Memory B cell (primary cell): ENCODE data around the gene ZNF774.
A peak's percentile ranks its signal among the peaks of the same experiment; 100 is the strongest.
"Not testable (repeated sequence)": the region's sequence is repeated elsewhere in the genome, so short reads cannot be mapped to it uniquely, and the experiment has no call there.

Experiments used
- ATAC-seq: fragments of 150-1000 bp; cut with Tn5 transposase; 2 replicates; pipeline ENCODE4 v1.10.0; 2021; ENCODE audit warnings: low read depth, mild to moderate bottlenecking, moderate library complexity
- DNase-seq, 2 donors: peaks; one replicate each; pipeline ENCODE4 v3.0.0; 2022; ENCODE audit warnings: low spot score in 2 of 2
- H3K27ac Mint-ChIP-seq: one replicate; pipeline ENCODE4 v1.8.0; 2022; ENCODE audit warnings: mild to moderate bottlenecking, moderate library complexity, mixed read lengths
- H3K27me3 Mint-ChIP-seq: one replicate; pipeline ENCODE4 v1.8.0; 2022; ENCODE audit warnings: mixed read lengths
- H3K36me3 Mint-ChIP-seq: one replicate; pipeline ENCODE4 v1.8.0; 2022; ENCODE audit warnings: mild to moderate bottlenecking, mixed read lengths
- H3K4me1 Mint-ChIP-seq: one replicate; pipeline ENCODE4 v1.8.0; 2022; ENCODE audit warnings: mixed read lengths
- H3K4me3 Mint-ChIP-seq: one replicate; pipeline ENCODE4 v1.8.0; 2022; ENCODE audit warnings: mild to moderate bottlenecking, moderate library complexity, mixed read lengths
- H3K9me3 Mint-ChIP-seq: one replicate; pipeline ENCODE4 v1.8.0; 2022; ENCODE audit warnings: mixed read lengths

ZNF774 gene

GRCh38 chr15:90352107-90352893 is at the start of gene ZNF774:
ZNF774 (plus strand) TSS chr15:90352284; CDS start chr15:90354661, 2,377 bp downstream.
- Mint-ChIP-seq H3K27ac (peak within 1 kb of the TSS; percentile 65), H3K36me3 (no peaks in the 10 kb centered on the region), H3K27me3 (no peaks in the 10 kb centered on the region), H3K4me1 (peaks cover 4% of the 10 kb centered on the region), H3K9me3 (no peaks in the 10 kb centered on the region), H3K4me3 (peak within 1 kb of the TSS; percentile 89)
- peak; percentile 89 to 97 for DNase-seq
- ATAC-seq: peak; percentile 98

- ATAC-seq, DNase-seq, H3K4me3 Mint-ChIP-seq, H3K9me3 Mint-ChIP-seq, H3K27ac Mint-ChIP-seq, H3K36me3 Mint-ChIP-seq, H3K27me3 Mint-ChIP-seq: not testable (repeated sequence)
- peaks cover 13% of the 10 kb centered on the region for H3K4me1 Mint-ChIP-seq
Measured at GRCh38 chr15:90305355-90305754, 46.7 kb upstream of the ZNF774 start.

- Mint-ChIP-seq H3K4me1 (peaks cover 13% of the 10 kb centered on the region), H3K9me3 (no peaks in the 10 kb centered on the region), H3K27me3 (no peaks in the 10 kb centered on the region), H3K27ac (peak overlapping the region; percentile 13), H3K4me3 (peak overlapping the region; percentile 42), H3K36me3 (no peaks in the 10 kb centered on the region)
- ATAC-seq (no peak), DNase-seq (no peak)
Measured at GRCh38 chr15:90305932-90306331, 46.2 kb upstream of the ZNF774 start.

- H3K4me3 Mint-ChIP-seq: no peak overlapping the region
- DNase-seq (no peak), ATAC-seq (peak; percentile 85)
- no peaks in the 10 kb centered on the region for H3K27me3 Mint-ChIP-seq
- peak overlapping the region; percentile 13 for H3K27ac Mint-ChIP-seq
- peaks cover 9% of the 10 kb centered on the region for H3K4me1 Mint-ChIP-seq
- H3K9me3 Mint-ChIP-seq: no peaks in the 10 kb centered on the region
- H3K36me3 Mint-ChIP-seq: no peaks in the 10 kb centered on the region
Measured at GRCh38 chr15:90306560-90306959, 45.5 kb upstream of the ZNF774 start.

DNA sequence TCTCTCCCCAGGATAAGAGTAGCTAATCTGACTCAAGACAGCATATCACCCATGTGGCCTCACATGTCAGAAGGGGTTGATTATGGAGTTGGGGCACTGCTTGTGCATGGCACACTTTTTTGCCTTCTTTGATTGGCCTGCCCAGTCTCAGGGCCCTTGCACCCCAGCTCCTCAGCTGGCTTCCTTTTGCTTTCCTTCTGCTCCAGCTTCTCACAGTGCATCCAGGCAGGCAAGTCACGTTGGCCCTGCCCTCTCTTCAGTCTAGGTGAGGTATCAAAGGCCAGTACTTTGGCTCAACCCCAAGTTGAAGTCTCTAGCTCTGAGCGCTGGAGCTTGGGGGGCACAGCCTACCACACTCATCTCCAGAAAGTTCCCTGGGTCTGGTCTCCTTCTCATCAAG is 44.4 kb upstream of the ZNF774 start:
- ATAC-seq: no peak
- Mint-ChIP-seq H3K27me3 (no peaks in the 10 kb centered on the region), H3K27ac (no peak overlapping the region), H3K9me3 (no peaks in the 10 kb centered on the region), H3K4me3 (no peak overlapping the region), H3K4me1 (peaks cover 9% of the 10 kb centered on the region), H3K36me3 (no peaks in the 10 kb centered on the region)
- DNase-seq: no peak

DNA sequence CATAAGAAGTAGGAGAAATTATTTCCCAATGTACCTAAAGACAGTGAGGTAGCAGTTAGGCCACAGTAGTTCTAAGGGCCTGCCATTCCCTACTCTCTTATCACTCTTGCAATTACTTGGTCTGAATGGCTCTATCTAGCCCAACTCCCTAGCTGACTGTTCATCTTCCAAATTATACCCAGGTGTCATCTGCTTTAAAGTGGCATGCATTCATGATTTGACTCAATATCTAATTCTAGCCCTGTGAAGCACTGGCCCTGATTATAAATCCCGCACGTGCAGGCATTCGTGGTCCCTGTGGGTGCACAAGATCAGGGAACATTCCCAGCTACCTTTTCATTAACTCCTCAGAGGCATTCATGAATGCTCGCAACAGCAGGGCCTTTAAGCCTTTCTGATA is 43.1 kb upstream of the ZNF774 start:
- Mint-ChIP-seq H3K4me1 (peaks cover 9% of the 10 kb centered on the region), H3K27me3 (no peaks in the 10 kb centered on the region), H3K27ac (no peak overlapping the region), H3K4me3 (no peak overlapping the region), H3K9me3 (no peaks in the 10 kb centered on the region), H3K36me3 (no peaks in the 10 kb centered on the region)
- DNase-seq: no peak
- no peak for ATAC-seq

GRCh38 chr15:90315278-90315982 is 36.7 kb upstream of the ZNF774 start:
- no peaks in the 10 kb centered on the region for H3K27me3 Mint-ChIP-seq
- no peak overlapping the region for H3K4me3 Mint-ChIP-seq
- peaks cover 6% of the 10 kb centered on the region for H3K4me1 Mint-ChIP-seq
- DNase-seq: no peak
- H3K9me3 Mint-ChIP-seq: no peaks in the 10 kb centered on the region
- H3K27ac Mint-ChIP-seq: no peak overlapping the region
- ATAC-seq: no peak
- no peaks in the 10 kb centered on the region for H3K36me3 Mint-ChIP-seq

GRCh38 chr15:90316139-90316538 is 35.9 kb upstream of the ZNF774 start:
- Mint-ChIP-seq H3K9me3 (no peaks in the 10 kb centered on the region), H3K36me3 (no peaks in the 10 kb centered on the region), H3K27me3 (no peaks in the 10 kb centered on the region), H3K4me3 (no peak overlapping the region), H3K27ac (no peak overlapping the region), H3K4me1 (peaks cover 6% of the 10 kb centered on the region)
- ATAC-seq: no peak
- DNase-seq: no peak

DNA sequence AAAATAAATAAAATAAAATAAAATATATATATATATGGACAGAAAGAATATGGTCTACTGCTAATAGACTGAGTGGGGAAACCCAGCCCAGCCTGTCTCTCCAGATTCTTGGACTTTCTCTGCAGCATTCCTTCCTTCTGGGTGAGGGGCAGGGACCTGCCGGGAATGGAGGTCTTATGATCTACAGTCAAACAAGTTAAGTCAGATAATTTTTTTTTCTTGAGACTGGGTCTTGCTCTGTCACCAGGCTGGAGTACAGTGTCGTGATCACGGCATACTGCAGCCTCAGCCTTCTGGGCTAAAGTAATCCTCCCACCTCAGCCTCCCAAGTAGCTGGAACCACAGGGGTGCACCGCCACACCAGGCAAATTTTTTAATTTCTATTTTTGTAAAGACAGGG is 33.5 kb upstream of the ZNF774 start:
- Mint-ChIP-seq H3K27me3 (no peaks in the 10 kb centered on the region), H3K36me3 (no peaks in the 10 kb centered on the region), H3K4me1 (peaks cover 6% of the 10 kb centered on the region), H3K9me3 (no peaks in the 10 kb centered on the region), H3K27ac (no peak overlapping the region), H3K4me3 (no peak overlapping the region)
- ATAC-seq (no peak), DNase-seq (no peak)

DNA sequence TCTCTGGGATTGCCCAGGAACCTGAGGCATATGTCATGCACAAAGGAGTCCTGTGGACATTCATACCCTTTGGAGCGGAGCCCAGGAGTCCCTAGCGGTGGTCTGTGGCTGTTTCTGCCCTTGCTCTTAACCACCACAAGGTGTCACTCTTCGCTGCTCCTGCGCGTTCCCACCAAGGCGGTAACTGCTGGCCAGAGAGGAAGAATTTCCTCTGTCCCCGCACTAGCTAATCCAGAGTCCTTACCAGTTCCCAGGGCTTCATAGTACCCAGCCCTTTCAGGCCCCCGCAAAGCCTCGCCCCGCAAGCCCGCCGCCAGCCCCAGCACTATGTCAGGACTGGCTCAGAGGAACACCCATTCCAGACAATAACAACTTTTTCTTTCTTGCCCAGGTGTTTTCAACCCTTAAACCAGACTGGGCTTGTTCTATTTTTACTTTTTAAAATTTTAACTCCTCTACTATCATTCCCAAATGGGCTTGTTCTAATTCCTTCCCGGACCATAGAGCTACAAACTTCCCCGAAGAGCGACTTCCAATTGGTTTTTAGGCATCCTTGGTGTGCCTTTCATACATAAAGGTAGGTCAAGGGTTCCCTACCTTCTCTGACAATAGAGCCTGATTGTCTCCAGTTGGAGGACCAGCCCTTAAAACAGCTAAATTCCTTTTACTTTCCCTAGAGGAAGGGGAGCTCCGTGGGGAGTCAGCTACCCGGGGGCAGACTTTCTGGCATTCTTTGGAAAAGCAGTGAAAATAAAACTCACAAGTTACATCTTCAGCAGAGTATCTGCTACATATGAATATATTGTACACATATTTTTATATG is 31.8 kb upstream of the ZNF774 start:
- no peaks in the 10 kb centered on the region for H3K36me3 Mint-ChIP-seq
- peaks cover 6% of the 10 kb centered on the region for H3K4me1 Mint-ChIP-seq
- no peak overlapping the region for H3K4me3 Mint-ChIP-seq
- no peaks in the 10 kb centered on the region for H3K9me3 Mint-ChIP-seq
- no peaks in the 10 kb centered on the region for H3K27me3 Mint-ChIP-seq
- DNase-seq: peak; percentile 61 to 70
- ATAC-seq: peak; percentile 99
- H3K27ac Mint-ChIP-seq: no peak overlapping the region

DNA sequence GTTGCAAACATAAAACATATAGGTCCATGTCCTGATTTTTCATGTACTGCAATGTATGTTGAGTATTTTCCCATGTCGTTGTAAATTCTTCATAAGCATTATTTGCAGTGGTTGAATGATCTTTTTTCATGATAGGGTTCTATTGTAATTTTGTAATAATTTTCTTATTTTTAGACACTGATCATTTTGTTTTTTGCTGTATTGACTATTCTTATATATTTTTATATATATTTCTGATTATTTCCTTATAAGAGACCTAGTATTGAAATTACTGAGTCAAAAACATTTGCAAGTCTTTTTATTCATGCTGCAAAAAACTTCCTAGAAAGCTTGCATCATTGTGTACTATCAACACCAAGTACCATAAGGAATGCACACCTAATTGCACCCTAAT is 31.2 kb upstream of the ZNF774 start:
- no peak overlapping the region for H3K27ac Mint-ChIP-seq

DNA sequence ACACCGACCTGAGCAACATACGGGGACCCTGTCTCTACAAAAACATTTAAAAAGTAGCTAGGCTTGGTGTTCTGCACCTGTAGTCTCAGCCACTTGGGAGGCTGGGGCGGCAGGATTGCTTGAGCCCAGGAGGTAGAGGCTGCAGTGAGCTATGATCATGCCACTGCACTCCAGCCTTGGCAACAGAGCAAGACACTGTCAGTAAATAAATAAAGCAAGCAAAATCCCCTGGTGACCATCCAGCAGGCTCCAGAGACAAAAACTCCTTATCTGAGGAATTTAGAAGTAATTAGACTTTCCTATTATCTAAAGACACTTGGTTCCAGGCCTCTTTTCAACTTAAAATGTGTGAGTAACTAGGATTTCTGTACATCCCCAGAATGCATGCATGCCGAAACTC is 29.5 kb upstream of the ZNF774 start:
- H3K27me3 Mint-ChIP-seq: peaks cover 3% of the 10 kb centered on the region
- no peak for DNase-seq
- no peaks in the 10 kb centered on the region for H3K36me3 Mint-ChIP-seq
- H3K9me3 Mint-ChIP-seq: no peaks in the 10 kb centered on the region
- H3K4me3 Mint-ChIP-seq: no peak overlapping the region
- no peak overlapping the region for H3K27ac Mint-ChIP-seq
- H3K4me1 Mint-ChIP-seq: peaks cover 6% of the 10 kb centered on the region
- no peak for ATAC-seq

More for the DNA sequence above, 31.2 kb upstream of the ZNF774 start:
- Mint-ChIP-seq H3K36me3 (no peaks in the 10 kb centered on the region), H3K27me3 (peaks cover 2% of the 10 kb centered on the region), H3K4me1 (peaks cover 6% of the 10 kb centered on the region), H3K9me3 (no peaks in the 10 kb centered on the region), H3K4me3 (no peak overlapping the region)
- no peak for DNase-seq
- ATAC-seq: no peak

DNA sequence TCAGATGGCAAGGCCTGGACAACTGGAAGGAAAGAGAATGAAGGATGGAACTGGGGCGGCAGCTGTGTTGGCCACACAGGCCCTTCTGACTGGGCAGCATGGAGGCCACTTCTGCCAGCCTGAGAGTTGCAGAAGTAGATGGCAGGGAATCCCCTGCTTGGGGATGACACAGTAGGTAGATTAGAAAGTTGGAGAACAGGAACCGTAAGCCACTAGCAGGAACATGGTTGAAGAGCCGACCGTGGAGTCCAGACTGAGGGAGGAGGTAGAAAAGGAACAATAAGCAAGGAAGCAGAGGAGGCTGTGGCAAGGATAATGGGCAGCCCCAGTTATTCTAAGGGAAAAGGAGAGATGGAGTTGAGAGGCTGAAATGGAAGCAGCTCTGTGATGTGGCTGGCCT is 26.4 kb upstream of the ZNF774 start:
- no peak overlapping the region for H3K4me3 Mint-ChIP-seq
- H3K4me1 Mint-ChIP-seq: no peaks in the 10 kb centered on the region
- no peak overlapping the region for H3K27ac Mint-ChIP-seq
- peaks cover 3% of the 10 kb centered on the region for H3K27me3 Mint-ChIP-seq
- DNase-seq (no peak), ATAC-seq (no peak)
- H3K36me3 Mint-ChIP-seq: no peaks in the 10 kb centered on the region
- no peaks in the 10 kb centered on the region for H3K9me3 Mint-ChIP-seq

DNA sequence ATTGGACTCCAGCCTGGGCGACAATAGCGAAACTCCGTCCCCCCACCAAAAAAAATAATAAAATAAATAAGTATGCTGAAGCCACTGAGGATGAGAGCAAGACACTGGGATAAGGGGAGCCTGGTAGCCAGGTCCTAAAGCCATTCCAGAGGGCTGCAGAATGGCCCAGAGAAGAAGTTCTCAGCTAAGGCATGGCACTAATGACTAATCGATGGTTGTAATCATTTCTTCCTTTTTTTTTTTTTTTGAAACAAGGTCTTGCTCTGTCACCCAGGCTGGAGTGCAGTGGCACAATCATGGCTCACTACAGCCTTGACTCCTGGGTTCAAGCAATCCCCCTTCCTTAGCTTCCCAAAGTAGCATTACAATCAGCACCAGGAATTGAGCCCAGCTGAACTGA is 25.6 kb upstream of the ZNF774 start:
- no peak for ATAC-seq
- Mint-ChIP-seq H3K27me3 (peaks cover 3% of the 10 kb centered on the region), H3K4me1 (no peaks in the 10 kb centered on the region), H3K4me3 (no peak overlapping the region), H3K27ac (no peak overlapping the region), H3K36me3 (no peaks in the 10 kb centered on the region), H3K9me3 (no peaks in the 10 kb centered on the region)
- DNase-seq: no peak
